Fibroblast of gingiva (primary cell): Measurements from ENCODE around the gene PDE6B.
"Not testable (repeated sequence)": the region's sequence is repeated elsewhere in the genome, so short reads cannot be mapped to it uniquely, and the experiment has no call there.

Source experiments
- DNase-seq: peaks from one replicate; pipeline ENCODE4 v3.0.0-alpha.2; 2011; ENCODE audit warnings: low read depth

The PDE6B gene

GRCh38 chr4:624705-625590, at the start of gene PDE6B:
Gene PDE6B, plus strand, starts transcription at chr4:625573. Its CDS starts 54 bp downstream, at chr4:625627.
- DNase-seq = no peak

- DNase-seq = no peak
These were observed 49.0 kb upstream of the PDE6B start, which contains the start of gene TMEM271 for GRCh38 chr4:576245-576821. Gene TMEM271, minus strand, starts transcription at chr4:576295. Its CDS starts 233 bp downstream, at chr4:576062.

- DNase-seq = no peak
These were observed 48.3 kb upstream of the PDE6B start for GRCh38 chr4:576991-577498.

- DNase-seq = no peak
These were observed 47.6 kb upstream of the PDE6B start for GRCh38 chr4:577499-578450.

GRCh38 chr4:578451-579443, 46.6 kb upstream of the PDE6B start:
- DNase-seq = no peak

GRCh38 chr4:579543-580175, 45.7 kb upstream of the PDE6B start:
- DNase-seq = no peak

GRCh38 chr4:581181-581580, 44.2 kb upstream of the PDE6B start:
- no peak for DNase-seq

- no peak for DNase-seq
These were observed 43.5 kb upstream of the PDE6B start for GRCh38 chr4:581753-582361.

GRCh38 chr4:583820-584219, 41.6 kb upstream of the PDE6B start:
- no peak for DNase-seq

GRCh38 chr4:587671-588350, 37.6 kb upstream of the PDE6B start:
- no peak for DNase-seq

- no peak for DNase-seq
These were observed 37.0 kb upstream of the PDE6B start for GRCh38 chr4:588351-588849.

GRCh38 chr4:589219-589963, 36.0 kb upstream of the PDE6B start:
- DNase-seq = no peak

- DNase-seq = no peak
These were observed 35.0 kb upstream of the PDE6B start for GRCh38 chr4:590313-590841.

- DNase-seq = not testable (repeated sequence)
These were observed 33.2 kb upstream of the PDE6B start for GRCh38 chr4:592178-592577.

GRCh38 chr4:592825-593520, 32.4 kb upstream of the PDE6B start:
- DNase-seq = no peak

- DNase-seq = no peak
These were observed 26.4 kb upstream of the PDE6B start for GRCh38 chr4:598925-599324.

GRCh38 chr4:600166-600565, 25.2 kb upstream of the PDE6B start:
- DNase-seq = no peak
